Activated T-cell treated with anti-CD3 and anti-CD28 coated beads, Interleukin-2, amount 50 U/mL, for 1 hour (primary cell): ENCODE data around the gene MMP11.
A peak's percentile ranks its signal among the peaks of the same experiment; 100 is the strongest.

Experiments used
- DNase-seq: peaks from one replicate; pipeline ENCODE4 v3.0.0-alpha.2; 2020

The MMP11 gene

GRCh38 chr22:23782252-23782651 lies 9.6 kb downstream of the MMP11 start:
- no peak for DNase-seq

- DNase-seq, result no peak
Measured at GRCh38 chr22:23782703-23783102, 10.1 kb downstream of the MMP11 start.

GRCh38 chr22:23783265-23784150 lies 10.9 kb downstream of the MMP11 start:
- DNase-seq, result no peak

- DNase-seq, result no peak
Measured at GRCh38 chr22:23784215-23784732, 11.6 kb downstream of the MMP11 start.

- no peak for DNase-seq
Measured at GRCh38 chr22:23786261-23786710, 13.6 kb downstream of the MMP11 start.

GRCh38 chr22:23786752-23787599 lies 14.3 kb downstream of the MMP11 start, which contains the start of gene SMARCB1:
Gene SMARCB1, plus strand, starts transcription at chr22:23786966. Its CDS starts 204 bp downstream, at chr22:23787170.
- peak; percentile 94 for DNase-seq

GRCh38 chr22:23787600-23787896 lies 14.9 kb downstream of the MMP11 start:
- no peak for DNase-seq

- DNase-seq, result no peak
Measured at GRCh38 chr22:23787910-23788309, 15.3 kb downstream of the MMP11 start.

- DNase-seq, result no peak
Measured at GRCh38 chr22:23789121-23789520, 16.5 kb downstream of the MMP11 start.

GRCh38 chr22:23789638-23790037 lies 17.0 kb downstream of the MMP11 start:
- no peak for DNase-seq

- no peak for DNase-seq
Measured at GRCh38 chr22:23790819-23791737, 18.4 kb downstream of the MMP11 start.

- no peak for DNase-seq
Measured at GRCh38 chr22:23791738-23792645, 19.3 kb downstream of the MMP11 start.

- no peak for DNase-seq
Measured at GRCh38 chr22:23793326-23793725, 20.7 kb downstream of the MMP11 start.

GRCh38 chr22:23796461-23796860 lies 23.8 kb downstream of the MMP11 start:
- no peak for DNase-seq

- DNase-seq, result no peak
Measured at GRCh38 chr22:23800297-23801237, 27.9 kb downstream of the MMP11 start.

GRCh38 chr22:23801238-23801821 lies 28.7 kb downstream of the MMP11 start:
- no peak for DNase-seq

GRCh38 chr22:23801886-23802377 lies 29.3 kb downstream of the MMP11 start:
- DNase-seq, result no peak

- DNase-seq, result no peak
Measured at GRCh38 chr22:23803001-23803819, 30.6 kb downstream of the MMP11 start.
